CD1c-positive myeloid dendritic cell (primary cell): ENCODE results near the gene CEP85L.
"Not testable (repeated sequence)": the region's sequence is repeated elsewhere in the genome, so short reads cannot be mapped to it uniquely, and the experiment has no call there.

ENCODE experiments used
- DNase-seq: peaks from one replicate; pipeline ENCODE4 v3.0.0-alpha.2; 2016; ENCODE audit errors: extremely low spot score

Gene CEP85L

GRCh38 chr6:118500130-118501015, 151.0 kb downstream of the CEP85L start:
- no peak for DNase-seq

GRCh38 chr6:118495485-118496280, 155.7 kb downstream of the CEP85L start:
- DNase-seq = no peak

GRCh38 chr6:118494091-118494490, 157.3 kb downstream of the CEP85L start:
- DNase-seq = no peak

GRCh38 chr6:118489990-118490389, 161.4 kb downstream of the CEP85L start:
- no peak for DNase-seq

- DNase-seq = no peak
Observed at GRCh38 chr6:118488631-118489030, 162.8 kb downstream of the CEP85L start.

GRCh38 chr6:118485601-118486550, 165.5 kb downstream of the CEP85L start:
- no peak for DNase-seq

- DNase-seq = no peak
Observed at GRCh38 chr6:118476551-118476950, 174.8 kb downstream of the CEP85L start.

GRCh38 chr6:118473266-118473665, 178.1 kb downstream of the CEP85L start:
- DNase-seq = no peak

GRCh38 chr6:118469468-118469867, 181.9 kb downstream of the CEP85L start:
- no peak for DNase-seq

GRCh38 chr6:118468682-118469465, 182.5 kb downstream of the CEP85L start:
- no peak for DNase-seq

GRCh38 chr6:118467181-118467580, 184.2 kb downstream of the CEP85L start:
- no peak for DNase-seq

GRCh38 chr6:118464620-118465019, 186.8 kb downstream of the CEP85L start:
- DNase-seq = no peak

- DNase-seq = no peak
Observed at GRCh38 chr6:118460958-118461470, 190.4 kb downstream of the CEP85L start.

- no peak for DNase-seq
Observed at GRCh38 chr6:118456982-118457381, 194.4 kb downstream of the CEP85L start.

GRCh38 chr6:118451839-118452238, 199.6 kb downstream of the CEP85L start:
- no peak for DNase-seq

GRCh38 chr6:118444796-118445195, 206.6 kb downstream of the CEP85L start:
- no peak for DNase-seq

GRCh38 chr6:118436482-118436881, 214.9 kb downstream of the CEP85L start:
- DNase-seq = no peak

GRCh38 chr6:118434147-118434546, 217.2 kb downstream of the CEP85L start:
- DNase-seq = not testable (repeated sequence)

GRCh38 chr6:118421312-118421711, 230.1 kb downstream of the CEP85L start:
- DNase-seq = not testable (repeated sequence)
